Large intestine (tissue), 3 donors: ENCODE measurements around the gene RAI2. TPM values are rescaled to one million over a fixed set of nuclear protein-coding genes. Genes with fewer than 3 reads are reported as not detected.

Experiments used
- DNase-seq, 2 donors: peaks; one replicate each; pipeline versions ENCODE4 v3.0.0 to v3.0.0-alpha.2; 2013
- H3K27ac ChIP-seq: one replicate; pipeline ENCODE4 v1.5.1; 2013; ENCODE audit warnings: low read length
- H3K27me3 ChIP-seq: 2 replicates; pipeline ENCODE4 v1.6.1; 2013; ENCODE audit warnings: low read length; ENCODE audit not compliant: control insufficient read depth, insufficient read depth
- H3K36me3 ChIP-seq: 2 replicates; pipeline ENCODE4 v1.6.1; 2013; ENCODE audit warnings: low read length; ENCODE audit not compliant: control insufficient read depth, insufficient read depth
- H3K4me1 ChIP-seq: one replicate; pipeline ENCODE4 v1.6.1; 2013; ENCODE audit warnings: low read length; ENCODE audit not compliant: control insufficient read depth, insufficient read depth
- H3K4me3 ChIP-seq: one replicate; pipeline ENCODE4 v1.5.1; 2013; ENCODE audit warnings: low read length
- H3K9me3 ChIP-seq: one replicate; pipeline ENCODE4 v1.6.1; 2013; ENCODE audit warnings: mild to moderate bottlenecking, low read depth, low read length, moderate library complexity; ENCODE audit not compliant: control insufficient read depth
- WGBS: methylation state at CpG from one replicate; pipeline ENCODE4 v1.1.5; 2013; ENCODE audit warnings: low lambda C conversion rate; ENCODE audit not compliant: insufficient coverage; 5-methylcytosine and 5-hydroxymethylcytosine counted together
- polyA plus RNA-seq: library from polyadenylated mRNA; unstranded; fragments of 120-200 nt; gene quantifications from one replicate; pipeline ENCODE4 v1.2.1, GENCODE V29; 2013

RAI2 gene
- polyA plus RNA-seq, 1 donor = 5.9 TPM

DNA sequence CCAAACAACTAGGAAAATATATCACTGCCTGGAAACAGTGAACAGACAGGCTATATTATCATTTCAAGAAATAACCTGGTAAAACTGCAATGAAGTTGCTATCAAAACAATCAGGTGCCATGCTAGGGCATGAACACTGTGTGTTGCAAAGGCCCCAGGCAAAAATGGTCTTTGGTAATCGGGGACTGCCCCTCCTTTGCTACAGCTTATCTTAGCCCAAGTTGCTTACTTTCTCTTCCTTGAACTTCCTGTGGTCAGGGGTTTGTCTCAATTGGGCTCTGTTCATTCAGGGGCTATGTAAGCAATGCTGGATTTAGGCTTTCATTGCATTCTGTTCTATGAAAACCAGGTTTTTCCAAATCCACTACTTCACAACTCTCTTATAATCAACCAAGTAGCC is 93.4 kb downstream of the RAI2 start:
- DNase-seq = no peak
- no peak overlapping the region for H3K27ac ChIP-seq
- WGBS = no CpG with 5 or more reads among the region's 1 CpG
- no peaks in the 10 kb centered on the region for H3K36me3 ChIP-seq
- H3K9me3 ChIP-seq = no peaks in the 10 kb centered on the region
- no peaks in the 10 kb centered on the region for H3K4me1 ChIP-seq
- no peaks in the 10 kb centered on the region for H3K27me3 ChIP-seq
- H3K4me3 ChIP-seq = no peak overlapping the region

DNA sequence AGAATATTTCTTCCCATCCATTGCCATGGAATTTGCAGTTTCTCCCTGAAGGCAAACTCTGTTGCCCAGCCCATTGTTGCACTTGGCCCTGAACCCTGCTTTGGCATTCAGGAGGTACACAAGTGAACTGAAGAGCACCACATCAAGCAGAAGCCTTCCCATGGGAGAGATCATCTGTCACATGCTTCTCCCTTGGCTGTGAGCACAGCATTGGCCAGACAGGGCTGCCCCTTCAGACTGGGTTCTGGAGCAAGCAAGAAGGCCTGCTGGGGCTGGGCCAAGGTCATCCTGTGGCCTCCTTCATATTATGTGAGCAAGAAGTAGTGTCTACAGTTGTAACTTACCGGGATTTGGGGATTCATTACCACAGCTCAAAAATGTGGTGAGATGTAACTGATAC is 101.1 kb downstream of the RAI2 start:
- H3K27me3 ChIP-seq = no peaks in the 10 kb centered on the region
- no peaks in the 10 kb centered on the region for H3K9me3 ChIP-seq
- no peaks in the 10 kb centered on the region for H3K4me1 ChIP-seq
- no peaks in the 10 kb centered on the region for H3K36me3 ChIP-seq
- no peak overlapping the region for H3K27ac ChIP-seq
- no peak for DNase-seq
- H3K4me3 ChIP-seq = no peak overlapping the region
- no CpG with 5 or more reads among the region's 1 CpG for WGBS

DNA sequence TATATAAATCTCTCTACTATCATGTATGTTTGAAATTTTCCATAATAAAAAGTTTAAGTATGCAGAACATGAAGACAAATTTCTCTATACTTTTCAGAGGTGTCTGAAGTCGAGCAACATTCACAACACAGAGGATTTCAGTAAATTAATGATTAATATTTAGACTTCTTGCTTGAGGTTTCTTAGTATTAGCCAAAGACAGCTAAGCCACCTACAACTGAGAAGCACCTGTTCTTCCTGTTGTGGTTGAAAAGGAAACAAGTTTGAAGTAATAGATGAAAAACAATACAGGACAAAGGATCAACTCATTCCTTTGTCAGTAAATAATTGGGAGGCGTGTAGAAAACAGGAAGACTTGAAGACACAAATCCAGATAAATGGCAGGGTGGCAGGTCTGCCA is 102.7 kb downstream of the RAI2 start:
- no CpG with 5 or more reads among the region's 2 CpGs for WGBS
- DNase-seq = no peak

DNA sequence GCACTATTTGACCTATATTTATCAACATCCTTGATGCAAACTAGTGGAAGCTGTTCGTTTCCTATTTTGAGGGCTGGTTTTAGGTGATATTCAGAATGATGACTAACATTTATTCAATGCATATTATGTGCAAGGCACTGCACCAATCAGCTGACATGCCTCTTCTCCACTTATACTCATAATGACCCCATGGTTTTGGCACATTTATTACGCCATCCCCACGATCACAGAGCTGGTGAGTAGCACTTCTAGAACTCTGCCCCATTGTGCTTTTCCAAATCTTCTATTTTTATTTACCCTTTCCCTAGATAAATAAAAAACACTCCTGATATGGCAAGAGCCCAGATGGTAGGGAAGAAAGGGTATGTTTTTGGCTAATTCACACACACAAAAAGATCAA is 110.7 kb downstream of the RAI2 start:
- H3K27ac ChIP-seq = no peak overlapping the region
- no peak overlapping the region for H3K4me3 ChIP-seq
- no CpG with 5 or more reads among the region's 3 CpGs for WGBS
- no peaks in the 10 kb centered on the region for H3K9me3 ChIP-seq
- H3K36me3 ChIP-seq = peaks cover 4% of the 10 kb centered on the region
- H3K4me1 ChIP-seq = no peaks in the 10 kb centered on the region
- DNase-seq = no peak
- H3K27me3 ChIP-seq = no peaks in the 10 kb centered on the region

More for the DNA sequence above, 102.7 kb downstream of the RAI2 start:
- Histone ChIP-seq H3K9me3 (no peaks in the 10 kb centered on the region), H3K36me3 (no peaks in the 10 kb centered on the region), H3K27ac (no peak overlapping the region), H3K4me3 (no peak overlapping the region), H3K4me1 (no peaks in the 10 kb centered on the region), H3K27me3 (no peaks in the 10 kb centered on the region)

Other genes with a start within 250 kb of the RAI2 start
- gene SCML1, start 123.8 kb downstream of the RAI2 start, polyA plus RNA-seq = 14.1 TPM